ENCODE measurements around the gene ZBTB34.

Gene ZBTB34

GRCh38 chr9:126842977-126843799 is 17.3 kb upstream of the ZBTB34 start:
- peak in 28 of 51 donors; percentile 12 to 75 (median 51) for DNase-seq

- DNase-seq, result peak in 11 of 51 donors; percentile 20 to 53 (median 33)
These were observed 16.4 kb upstream of the ZBTB34 start for GRCh38 chr9:126844085-126844484.

GRCh38 chr9:126847051-126847450 is 13.4 kb upstream of the ZBTB34 start:
- DNase-seq, result no peak

GRCh38 chr9:126849591-126850225 is 10.7 kb upstream of the ZBTB34 start:
- no peak for DNase-seq

- no peak for DNase-seq
These were observed 9.1 kb upstream of the ZBTB34 start for GRCh38 chr9:126851286-126851880.

- no peak for DNase-seq
These were observed 8.3 kb upstream of the ZBTB34 start for GRCh38 chr9:126852086-126852688.

- no peak for DNase-seq
These were observed 6.8 kb upstream of the ZBTB34 start for GRCh38 chr9:126853667-126854066.

- DNase-seq, result no peak
These were observed 5.7 kb upstream of the ZBTB34 start for GRCh38 chr9:126854734-126855133.

GRCh38 chr9:126856326-126856877 is 4.0 kb upstream of the ZBTB34 start:
- DNase-seq, result no peak

GRCh38 chr9:126857261-126857960 is 3.0 kb upstream of the ZBTB34 start:
- no peak for DNase-seq

- DNase-seq, result no peak
These were observed 1.3 kb upstream of the ZBTB34 start for GRCh38 chr9:126859111-126859510.

- peak in 7 of 51 donors; percentile 40 to 66 (median 57) for DNase-seq
These were observed 473 bp downstream of the ZBTB34 start for GRCh38 chr9:126860757-126861466.

- no peak for DNase-seq
These were observed 1.3 kb downstream of the ZBTB34 start for GRCh38 chr9:126861707-126862103.

GRCh38 chr9:126862104-126862761 is 1.8 kb downstream of the ZBTB34 start:
- peak in 5 of 51 donors; percentile 15 to 33 (median 27) for DNase-seq

GRCh38 chr9:126864771-126865170 is 4.3 kb downstream of the ZBTB34 start:
- no peak for DNase-seq

GRCh38 chr9:126869368-126869767 is 8.9 kb downstream of the ZBTB34 start:
- no peak for DNase-seq

- DNase-seq, result no peak
These were observed 12.1 kb downstream of the ZBTB34 start for GRCh38 chr9:126872516-126872915.

GRCh38 chr9:126874546-126875314 is 14.3 kb downstream of the ZBTB34 start:
- DNase-seq, result no peak
